ENCODE measurements around the gene ATP11A. TPM values are rescaled to one million over a fixed set of nuclear protein-coding genes. Genes with fewer than 3 reads are reported as not detected.

ATP11A gene
- total RNA-seq, 4 donors from 2014 or later, result 32.1 to 83.6 (median 46.2) TPM

DNA sequence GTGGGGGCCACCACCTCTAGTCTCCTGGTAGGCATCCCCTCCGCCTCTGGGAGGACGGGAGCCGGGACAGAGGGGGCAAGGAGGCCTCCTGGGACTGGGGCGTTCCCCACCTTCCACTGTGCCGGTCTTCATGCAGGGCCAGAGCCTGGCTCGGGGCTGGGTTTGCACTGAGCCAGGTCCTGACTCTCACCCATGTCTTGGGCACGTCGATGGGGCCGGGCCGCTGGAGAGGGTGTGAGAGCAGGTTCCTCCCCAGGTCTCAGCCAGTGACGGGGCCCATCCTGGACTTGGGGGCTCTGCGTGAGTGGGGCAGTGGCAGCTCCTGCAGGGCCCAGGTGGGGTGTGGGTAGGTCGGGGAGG lies 26.6 kb downstream of the ATP11A start:
- Histone ChIP-seq H3K4me3 (replicated peaks in 1 of 3) (no peak overlapping the region), H3K4me1 (peaks cover 20 to 49% of the 10 kb centered on the region in 2 donors), H3K27me3 (no peaks in the 10 kb centered on the region), H3K9me3 (no peaks in the 10 kb centered on the region), H3K27ac (peak overlapping the region; percentile 15 to 80 (median 74)), H3K36me3 (no peaks in the 10 kb centered on the region)
- TF ChIP-seq, protein P1, sequence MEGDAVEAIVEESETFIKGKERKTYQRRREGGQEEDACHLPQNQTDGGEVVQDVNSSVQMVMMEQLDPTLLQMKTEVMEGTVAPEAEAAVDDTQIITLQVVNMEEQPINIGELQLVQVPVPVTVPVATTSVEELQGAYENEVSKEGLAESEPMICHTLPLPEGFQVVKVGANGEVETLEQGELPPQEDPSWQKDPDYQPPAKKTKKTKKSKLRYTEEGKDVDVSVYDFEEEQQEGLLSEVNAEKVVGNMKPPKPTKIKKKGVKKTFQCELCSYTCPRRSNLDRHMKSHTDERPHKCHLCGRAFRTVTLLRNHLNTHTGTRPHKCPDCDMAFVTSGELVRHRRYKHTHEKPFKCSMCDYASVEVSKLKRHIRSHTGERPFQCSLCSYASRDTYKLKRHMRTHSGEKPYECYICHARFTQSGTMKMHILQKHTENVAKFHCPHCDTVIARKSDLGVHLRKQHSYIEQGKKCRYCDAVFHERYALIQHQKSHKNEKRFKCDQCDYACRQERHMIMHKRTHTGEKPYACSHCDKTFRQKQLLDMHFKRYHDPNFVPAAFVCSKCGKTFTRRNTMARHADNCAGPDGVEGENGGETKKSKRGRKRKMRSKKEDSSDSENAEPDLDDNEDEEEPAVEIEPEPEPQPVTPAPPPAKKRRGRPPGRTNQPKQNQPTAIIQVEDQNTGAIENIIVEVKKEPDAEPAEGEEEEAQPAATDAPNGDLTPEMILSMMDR (IDR thresholded peaks at IDR 0.05), result no peak
- no peak for TF ChIP-seq POLR2A (IDR thresholded peaks at IDR 0.05)
- WGBS, 2 donors, result 75 to 91% methylated on average over 4 of the region's 13 CpGs
- intact Hi-C loops (cut with DNase I), result no loop called here
- DNase-seq, result no peak

DNA sequence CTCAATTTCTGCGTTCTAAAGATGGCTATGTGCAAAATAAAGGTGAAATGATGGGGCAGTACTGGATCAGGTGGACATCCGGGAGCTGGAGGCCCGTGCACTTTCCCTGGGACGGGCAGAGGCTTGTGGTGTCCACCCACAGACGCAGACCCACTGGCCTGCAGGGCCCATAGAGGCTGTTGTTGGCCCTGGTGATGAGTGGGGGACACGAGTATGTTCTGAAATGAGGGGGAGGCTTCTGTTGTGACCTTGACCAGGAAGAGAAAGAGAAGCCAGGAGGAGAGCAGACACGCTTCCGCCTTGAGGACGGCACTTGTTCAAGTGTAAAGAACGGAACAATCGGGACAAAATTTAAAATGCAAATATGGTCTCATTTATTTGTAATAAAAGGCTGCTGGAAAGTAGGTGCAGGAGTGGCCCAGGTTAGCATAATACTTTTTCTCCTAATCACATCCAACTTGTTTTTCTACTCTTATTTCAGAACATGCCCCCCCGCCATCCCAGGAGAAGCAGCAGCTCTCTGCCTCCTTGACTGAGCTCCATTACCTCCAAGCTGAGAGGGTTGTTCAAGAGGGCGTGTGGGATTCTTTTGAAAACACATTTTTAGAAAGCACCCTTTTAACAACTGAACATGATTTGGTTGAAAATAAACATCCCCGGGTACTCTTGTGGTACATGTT lies 27.1 kb downstream of the ATP11A start:
- Histone ChIP-seq H3K9me3 (no peaks in the 10 kb centered on the region), H3K36me3 (no peaks in the 10 kb centered on the region), H3K27ac (peak overlapping the region; percentile 46 to 80 (median 74)), H3K4me1 (peaks cover 23 to 49% of the 10 kb centered on the region in 2 donors), H3K27me3 (no peaks in the 10 kb centered on the region), H3K4me3 (replicated peaks in 1 of 3) (no peak overlapping the region)
- intact Hi-C loops (cut with DNase I), result no loop called here
- 47 to 57% methylated on average over 13 to 14 of the region's 14 CpGs for WGBS, 2 donors
- TF ChIP-seq, protein P1 (IDR thresholded peaks at IDR 0.05), result no peak
- TF ChIP-seq POLR2A (IDR thresholded peaks at IDR 0.05), result no peak
- peak; percentile 82 to 83 for DNase-seq

DNA sequence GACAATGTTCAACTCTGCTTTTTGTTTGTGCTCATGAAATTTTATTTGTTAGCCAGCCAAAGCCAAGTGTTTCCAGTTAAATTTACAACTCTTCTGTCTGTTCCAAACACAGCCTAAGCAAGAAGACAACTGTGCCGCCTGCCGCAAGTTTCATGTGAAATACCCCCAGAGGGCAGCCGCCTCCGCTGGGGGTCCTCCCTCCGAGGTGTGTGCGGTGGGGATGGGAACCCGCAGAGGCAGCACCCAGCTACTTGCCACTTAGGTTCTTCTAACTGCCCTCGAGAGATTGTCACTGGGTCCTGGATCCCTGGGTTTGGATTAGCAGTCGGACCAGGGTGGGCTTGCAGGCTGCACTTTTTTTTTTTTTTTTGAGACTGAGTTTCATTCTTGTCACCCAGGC lies 28.5 kb downstream of the ATP11A start:
- no peaks in the 10 kb centered on the region for H3K36me3 ChIP-seq
- no peak for TF ChIP-seq POLR2A (IDR thresholded peaks at IDR 0.05)
- TF ChIP-seq, protein P1 (IDR thresholded peaks at IDR 0.05), result no peak
- intact Hi-C loops (cut with DNase I), result no loop called here
- H3K27ac ChIP-seq, result no peak overlapping the region
- 93 to 96% methylated on average over 9 of the region's 9 CpGs for WGBS, 2 donors
- no peak overlapping the region for H3K4me3 ChIP-seq (replicated peaks in 1 of 3)
- no peaks in the 10 kb centered on the region for H3K9me3 ChIP-seq
- no peak for DNase-seq
- peaks cover 25 to 51% of the 10 kb centered on the region in 2 donors for H3K4me1 ChIP-seq
- H3K27me3 ChIP-seq, result no peaks in the 10 kb centered on the region

DNA sequence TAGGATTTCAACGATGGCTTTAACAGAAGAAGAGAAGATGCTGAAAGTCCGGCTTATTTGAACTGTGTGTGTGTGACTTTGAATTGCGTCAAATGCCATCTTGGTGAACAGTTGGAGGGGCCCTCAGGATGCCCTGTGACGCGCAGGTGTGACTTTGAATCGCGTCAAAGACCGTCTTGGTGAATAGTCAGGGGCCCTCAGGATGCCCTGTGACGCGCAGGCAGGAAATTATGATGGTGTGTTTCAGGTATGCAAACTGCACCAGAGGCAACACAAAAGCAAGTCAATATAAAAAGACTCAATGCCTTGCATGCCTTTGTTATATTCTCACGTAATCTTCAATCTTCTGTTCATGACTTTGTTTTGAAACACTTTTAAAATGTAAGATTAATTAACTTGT lies 29.2 kb downstream of the ATP11A start:
- DNase-seq, result no peak
- H3K4me3 ChIP-seq (replicated peaks in 1 of 3), result no peak overlapping the region
- H3K27ac ChIP-seq, result no peak overlapping the region
- WGBS, 2 donors, result 83 to 85% methylated on average over 11 of the region's 11 CpGs
- H3K9me3 ChIP-seq, result no peaks in the 10 kb centered on the region
- H3K4me1 ChIP-seq, result peaks cover 25 to 56% of the 10 kb centered on the region in 2 donors
- no peaks in the 10 kb centered on the region for H3K36me3 ChIP-seq
- intact Hi-C loops (cut with DNase I), result no loop called here
- TF ChIP-seq, protein P1 (IDR thresholded peaks at IDR 0.05), result no peak
- no peak for TF ChIP-seq POLR2A (IDR thresholded peaks at IDR 0.05)
- no peaks in the 10 kb centered on the region for H3K27me3 ChIP-seq

DNA sequence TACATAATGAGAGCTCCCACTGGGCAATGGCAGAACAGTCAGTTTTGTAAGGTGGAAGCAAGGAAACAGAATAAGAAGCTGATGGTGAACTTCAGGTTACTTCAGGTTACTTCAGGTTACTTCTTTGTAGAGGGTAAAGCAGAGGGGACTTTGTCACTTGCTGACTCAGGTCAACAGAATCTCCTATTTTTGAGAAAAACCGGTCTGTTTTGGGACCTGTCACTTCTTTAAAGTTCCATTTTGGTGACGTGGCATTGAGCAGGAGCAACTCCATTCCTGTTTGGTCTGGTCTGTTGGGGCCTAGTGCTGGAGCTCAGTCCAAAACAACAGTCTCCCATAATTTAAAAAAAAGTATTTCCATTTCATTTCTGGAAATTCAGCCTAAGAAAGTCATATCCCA lies 29.7 kb downstream of the ATP11A start:
- intact Hi-C loops (cut with DNase I), result no loop called here
- Histone ChIP-seq H3K9me3 (no peaks in the 10 kb centered on the region), H3K27ac (no peak overlapping the region), H3K36me3 (no peaks in the 10 kb centered on the region), H3K4me3 (replicated peaks in 1 of 3) (no peak overlapping the region), H3K27me3 (no peaks in the 10 kb centered on the region), H3K4me1 (peaks cover 25 to 60% of the 10 kb centered on the region in 2 donors)
- 85 to 91% methylated on average over 2 of the region's 2 CpGs for WGBS, 2 donors
- DNase-seq, result no peak
- TF ChIP-seq POLR2A (IDR thresholded peaks at IDR 0.05), result no peak
- TF ChIP-seq, protein P1 (IDR thresholded peaks at IDR 0.05), result no peak

Measured in thyroid gland (tissue), 4 donors.